ENCODE measurements around the gene ZNF879.

ZNF879 gene

GRCh38 chr5:179008667-179009066 is 14.9 kb upstream of the ZNF879 start:
- DNase-seq (ENCODE audit: low read depth in 2 of 2) = no peak

- DNase-seq (ENCODE audit: low read depth in 2 of 2) = no peak
These were observed 9.5 kb downstream of the ZNF879 start for GRCh38 chr5:179033004-179033580.

GRCh38 chr5:179044765-179045164 is 21.2 kb downstream of the ZNF879 start:
- no peak for DNase-seq (ENCODE audit: low read depth in 2 of 2)

- no peak for DNase-seq (ENCODE audit: low read depth in 2 of 2)
These were observed 28.2 kb downstream of the ZNF879 start for GRCh38 chr5:179051784-179052183.

GRCh38 chr5:179054036-179054785 is 30.6 kb downstream of the ZNF879 start:
- DNase-seq (ENCODE audit: low read depth in 2 of 2) = no peak

GRCh38 chr5:179054876-179055275 is 31.3 kb downstream of the ZNF879 start:
- no peak for DNase-seq (ENCODE audit: low read depth in 2 of 2)

GRCh38 chr5:179055436-179055835 is 31.8 kb downstream of the ZNF879 start:
- no peak for DNase-seq (ENCODE audit: low read depth in 2 of 2)

- DNase-seq (ENCODE audit: low read depth in 2 of 2) = no peak
These were observed 32.2 kb downstream of the ZNF879 start for GRCh38 chr5:179055841-179056240.

GRCh38 chr5:179060116-179061008 is 36.8 kb downstream of the ZNF879 start, which contains the start of gene ZNF354C:
ZNF354C (plus strand) TSS chr5:179060373; CDS start chr5:179062069, 1,696 bp downstream.
- peak; percentile 78 for DNase-seq (ENCODE audit: low read depth in 2 of 2)

GRCh38 chr5:179061025-179061424 is 37.4 kb downstream of the ZNF879 start:
- no peak for DNase-seq (ENCODE audit: low read depth in 2 of 2)

- DNase-seq (ENCODE audit: low read depth in 2 of 2) = no peak
These were observed 42.1 kb downstream of the ZNF879 start for GRCh38 chr5:179065703-179066102.

- DNase-seq (ENCODE audit: low read depth in 2 of 2) = no peak
These were observed 55.8 kb downstream of the ZNF879 start for GRCh38 chr5:179079165-179079987.

GRCh38 chr5:179080724-179081123 is 57.1 kb downstream of the ZNF879 start:
- DNase-seq (ENCODE audit: low read depth in 2 of 2) = no peak
